ENCODE measurements around the gene NTF4. TPM values are rescaled to one million over a fixed set of nuclear protein-coding genes. Genes with fewer than 3 reads are reported as not detected.
"Not testable (repeated sequence)": the region's sequence is repeated elsewhere in the genome, so short reads cannot be mapped to it uniquely, and the experiment has no call there.

The NTF4 gene
- total RNA-seq, 2 donors from 2014 or later: not detected

DNA sequence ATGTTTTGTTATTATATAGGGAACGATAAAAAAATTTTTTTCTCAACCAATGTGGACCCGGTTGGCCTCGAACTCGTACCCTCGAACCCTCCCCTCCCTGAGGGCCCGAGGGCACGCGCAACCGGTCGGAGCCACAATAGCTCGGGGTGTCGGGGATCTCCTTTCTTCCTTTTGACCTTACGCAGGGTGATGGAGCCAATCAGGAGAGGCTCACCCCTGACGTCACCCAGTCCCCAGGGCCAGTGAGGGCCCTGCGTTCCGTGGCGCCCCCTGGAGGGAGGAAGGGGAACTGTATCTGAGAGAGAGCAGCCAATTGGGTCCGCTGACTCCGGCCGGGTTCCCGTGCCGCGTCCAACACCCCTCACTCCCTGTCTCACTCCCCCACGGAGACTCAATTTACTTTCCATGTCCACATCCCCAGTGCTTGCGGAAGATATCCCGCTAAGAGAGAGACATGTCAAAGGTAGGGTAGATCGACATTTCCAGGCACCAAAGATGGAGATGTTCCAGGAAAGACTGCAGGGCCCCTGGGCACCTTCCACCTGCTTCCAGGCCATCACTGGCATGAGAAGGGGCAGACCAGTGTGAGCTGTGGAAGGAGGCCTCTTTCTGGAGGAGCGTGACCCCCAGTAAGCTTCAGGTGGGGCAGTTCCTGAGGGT lies 32.8 kb downstream of the NTF4 start, which contains the start of gene CGB2:
CGB2 (plus strand) TSS at position 249 of the 660 bp plus-strand sequence; CDS start at position 455, 206 bp downstream.
- H3K4me1 ChIP-seq; H3K9me3 ChIP-seq; H3K4me3 ChIP-seq; H3K27me3 ChIP-seq; H3K36me3 ChIP-seq (replicated peaks in 1 of 2; ENCODE audit: insufficient read depth in 1 of 2, low read depth in 2 of 2); H3K27ac ChIP-seq; intact Hi-C loops (cut with DNase I): not testable (repeated sequence)
- peak in 3 of 4 donors; percentile 50 to 71 (median 66) for DNase-seq
- 10 to 15% methylated on average over 17 to 28 of the region's 28 CpGs for WGBS, 2 donors
- TF ChIP-seq, protein P1, sequence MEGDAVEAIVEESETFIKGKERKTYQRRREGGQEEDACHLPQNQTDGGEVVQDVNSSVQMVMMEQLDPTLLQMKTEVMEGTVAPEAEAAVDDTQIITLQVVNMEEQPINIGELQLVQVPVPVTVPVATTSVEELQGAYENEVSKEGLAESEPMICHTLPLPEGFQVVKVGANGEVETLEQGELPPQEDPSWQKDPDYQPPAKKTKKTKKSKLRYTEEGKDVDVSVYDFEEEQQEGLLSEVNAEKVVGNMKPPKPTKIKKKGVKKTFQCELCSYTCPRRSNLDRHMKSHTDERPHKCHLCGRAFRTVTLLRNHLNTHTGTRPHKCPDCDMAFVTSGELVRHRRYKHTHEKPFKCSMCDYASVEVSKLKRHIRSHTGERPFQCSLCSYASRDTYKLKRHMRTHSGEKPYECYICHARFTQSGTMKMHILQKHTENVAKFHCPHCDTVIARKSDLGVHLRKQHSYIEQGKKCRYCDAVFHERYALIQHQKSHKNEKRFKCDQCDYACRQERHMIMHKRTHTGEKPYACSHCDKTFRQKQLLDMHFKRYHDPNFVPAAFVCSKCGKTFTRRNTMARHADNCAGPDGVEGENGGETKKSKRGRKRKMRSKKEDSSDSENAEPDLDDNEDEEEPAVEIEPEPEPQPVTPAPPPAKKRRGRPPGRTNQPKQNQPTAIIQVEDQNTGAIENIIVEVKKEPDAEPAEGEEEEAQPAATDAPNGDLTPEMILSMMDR (IDR thresholded peaks at IDR 0.05): peak; percentile 12 to 62 (median 31)
- ATAC-seq: peak; percentile 42

DNA sequence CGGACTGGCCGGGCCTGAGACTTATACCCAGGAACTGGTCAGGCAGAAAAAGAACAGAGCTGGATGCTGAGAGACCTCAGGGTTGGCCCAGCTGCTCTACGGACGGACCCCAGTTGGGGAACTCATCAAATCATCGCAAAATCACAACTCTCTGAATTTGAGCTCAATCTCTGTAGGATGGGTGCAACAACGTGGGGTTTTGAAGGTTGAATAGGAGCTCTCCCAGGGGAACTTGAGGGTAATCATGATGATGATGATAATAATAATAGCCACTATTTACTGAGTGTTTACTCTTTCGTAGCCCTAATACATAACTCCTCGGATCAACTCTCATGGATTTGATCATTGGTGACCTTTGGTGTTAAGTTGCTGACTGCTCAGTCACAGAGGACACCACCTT lies 34.3 kb downstream of the NTF4 start:
- WGBS, 2 donors: 79 to 83% methylated on average over 5 to 6 of the region's 8 CpGs
- intact Hi-C loops (cut with DNase I); H3K27ac ChIP-seq; DNase-seq; ATAC-seq; H3K4me3 ChIP-seq; H3K4me1 ChIP-seq; H3K27me3 ChIP-seq; H3K36me3 ChIP-seq (replicated peaks in 1 of 2; ENCODE audit: insufficient read depth in 1 of 2, low read depth in 2 of 2); H3K9me3 ChIP-seq: not testable (repeated sequence)

DNA sequence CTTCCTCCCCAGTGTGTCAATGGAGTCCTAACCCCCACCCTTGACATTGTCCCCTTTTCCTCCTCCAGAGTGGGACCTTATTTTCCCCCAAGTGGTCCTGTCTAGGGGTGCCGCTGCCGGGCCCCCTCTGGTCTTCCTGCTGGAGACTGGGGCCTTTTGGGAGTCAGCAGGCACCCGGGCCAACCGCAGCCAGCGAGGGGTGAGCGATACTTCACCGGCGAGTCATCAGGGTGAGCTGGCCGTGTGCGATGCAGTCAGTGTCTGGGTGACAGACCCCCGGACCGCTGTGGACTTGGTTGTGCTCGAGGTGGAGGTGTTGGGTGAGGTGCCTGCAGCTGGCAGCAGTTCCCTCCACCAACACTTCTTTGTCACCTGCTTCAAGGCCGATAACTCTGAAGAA lies 34.9 kb downstream of the NTF4 start:
- ATAC-seq; H3K4me3 ChIP-seq; H3K27me3 ChIP-seq; H3K4me1 ChIP-seq; H3K36me3 ChIP-seq (replicated peaks in 1 of 2; ENCODE audit: insufficient read depth in 1 of 2, low read depth in 2 of 2); H3K9me3 ChIP-seq; intact Hi-C loops (cut with DNase I); H3K27ac ChIP-seq; DNase-seq: not testable (repeated sequence)
- 79 to 83% methylated on average over 3 to 14 of the region's 14 CpGs for WGBS, 2 donors

DNA sequence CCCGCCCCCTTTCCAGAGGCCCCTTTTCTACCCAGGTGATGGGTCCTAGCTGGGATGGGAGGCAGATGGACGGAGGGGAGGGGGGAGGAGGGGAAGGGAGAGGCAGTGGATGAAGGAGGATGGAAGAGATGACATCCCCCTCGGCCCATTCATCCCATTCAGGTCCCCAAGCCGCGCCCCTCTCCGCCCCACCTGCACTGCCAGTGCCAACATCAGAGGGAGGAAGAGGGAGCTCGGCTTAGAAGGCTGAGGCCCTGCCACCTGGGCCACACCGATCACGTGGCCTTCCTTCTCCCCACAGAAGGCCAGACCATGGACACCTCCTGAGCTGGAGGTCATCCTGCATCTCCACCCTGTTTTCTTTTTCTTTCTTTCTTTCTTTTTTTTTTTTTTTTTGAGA lies 35.9 kb downstream of the NTF4 start:
- 66 to 84% methylated on average over 8 of the region's 9 CpGs for WGBS, 2 donors
- not testable (repeated sequence) for DNase-seq

DNA sequence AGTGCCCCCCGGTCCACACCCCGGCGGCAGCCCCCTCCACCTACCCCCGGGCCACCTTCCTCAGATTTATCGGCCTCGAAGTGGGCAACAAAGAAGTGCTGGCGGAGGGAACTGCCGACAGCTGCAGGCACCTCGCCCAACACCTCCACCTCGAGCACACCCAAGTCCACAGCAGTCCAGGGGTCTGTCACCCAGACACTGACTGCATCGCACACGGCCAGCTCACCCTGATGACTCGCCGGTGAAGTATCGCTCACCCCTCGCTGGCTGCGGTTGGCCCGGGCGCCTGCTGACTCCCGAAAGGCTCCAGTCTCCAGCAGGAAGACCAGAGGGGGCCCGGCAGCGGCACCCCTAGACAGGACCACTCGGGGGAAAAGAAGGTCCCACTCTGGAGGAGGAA lies 39.0 kb downstream of the NTF4 start:
- H3K36me3 ChIP-seq (replicated peaks in 1 of 2; ENCODE audit: insufficient read depth in 1 of 2, low read depth in 2 of 2); H3K9me3 ChIP-seq; intact Hi-C loops (cut with DNase I); H3K4me3 ChIP-seq; H3K27ac ChIP-seq; H3K27me3 ChIP-seq; DNase-seq; H3K4me1 ChIP-seq; ATAC-seq: not testable (repeated sequence)
- WGBS, 2 donors: 48 to 68% methylated on average over 5 to 17 of the region's 23 CpGs

More for the DNA sequence above, 35.9 kb downstream of the NTF4 start:
- H3K27me3 ChIP-seq; H3K4me3 ChIP-seq; H3K9me3 ChIP-seq; intact Hi-C loops (cut with DNase I); ATAC-seq; H3K36me3 ChIP-seq (replicated peaks in 1 of 2; ENCODE audit: insufficient read depth in 1 of 2, low read depth in 2 of 2); H3K27ac ChIP-seq; H3K4me1 ChIP-seq: not testable (repeated sequence)

DNA sequence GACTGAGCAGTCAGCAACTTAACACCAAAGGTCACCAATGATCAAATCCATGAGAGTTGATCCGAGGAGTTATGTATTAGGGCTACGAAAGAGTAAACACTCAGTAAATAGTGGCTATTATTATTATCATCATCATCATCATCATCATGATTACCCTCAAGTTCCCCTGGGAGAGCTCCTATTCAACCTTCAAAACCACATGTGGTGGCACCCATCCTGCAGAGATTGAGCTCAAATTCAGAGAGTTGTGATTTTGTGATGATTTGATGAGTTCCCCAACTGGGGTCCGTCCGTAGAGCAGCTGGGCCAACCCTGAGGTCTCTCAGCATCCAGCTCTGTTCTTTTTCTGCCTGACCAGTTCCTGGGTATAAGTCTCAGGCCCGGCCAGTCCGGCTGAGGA lies 39.5 kb downstream of the NTF4 start:
- 60 to 79% methylated on average over 2 to 4 of the region's 6 CpGs for WGBS, 2 donors
- H3K27ac ChIP-seq; H3K27me3 ChIP-seq; H3K4me1 ChIP-seq; H3K36me3 ChIP-seq (replicated peaks in 1 of 2; ENCODE audit: insufficient read depth in 1 of 2, low read depth in 2 of 2); intact Hi-C loops (cut with DNase I); H3K9me3 ChIP-seq; H3K4me3 ChIP-seq; DNase-seq; ATAC-seq: not testable (repeated sequence)

DNA sequence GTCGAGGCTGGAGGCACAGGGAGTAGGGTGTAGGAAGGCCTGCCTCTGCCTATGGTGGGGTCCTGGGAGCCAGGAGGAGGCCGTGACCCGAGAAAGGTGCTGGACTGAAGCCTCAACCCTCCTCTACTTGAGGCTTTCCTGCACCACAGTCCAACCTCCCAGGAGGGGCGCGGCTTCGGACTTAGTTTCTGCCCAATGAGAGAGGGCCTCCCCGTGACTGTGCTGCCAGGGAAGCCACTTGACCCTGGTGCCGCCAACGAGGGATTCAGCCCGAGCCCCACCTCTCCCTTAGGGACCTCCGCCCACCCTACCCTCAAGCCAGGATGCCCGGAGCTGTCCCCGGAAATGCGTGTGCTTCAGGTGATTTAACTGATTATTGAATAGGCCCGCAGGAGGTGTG lies 40.4 kb downstream of the NTF4 start, which contains the start of gene CGB3:
CGB3 (minus strand) TSS at position 101 of the 400 bp plus-strand sequence. CDS start 362 bp downstream, outside the sequence.
- ATAC-seq; H3K9me3 ChIP-seq; intact Hi-C loops (cut with DNase I); DNase-seq; H3K36me3 ChIP-seq (replicated peaks in 1 of 2; ENCODE audit: insufficient read depth in 1 of 2, low read depth in 2 of 2); H3K27ac ChIP-seq; H3K27me3 ChIP-seq; H3K4me3 ChIP-seq: not testable (repeated sequence)
- peaks cover 12% of the 10 kb centered on the region for H3K4me1 ChIP-seq
- WGBS, 2 donors: 57 to 59% methylated on average over 2 to 13 of the region's 15 CpGs

DNA sequence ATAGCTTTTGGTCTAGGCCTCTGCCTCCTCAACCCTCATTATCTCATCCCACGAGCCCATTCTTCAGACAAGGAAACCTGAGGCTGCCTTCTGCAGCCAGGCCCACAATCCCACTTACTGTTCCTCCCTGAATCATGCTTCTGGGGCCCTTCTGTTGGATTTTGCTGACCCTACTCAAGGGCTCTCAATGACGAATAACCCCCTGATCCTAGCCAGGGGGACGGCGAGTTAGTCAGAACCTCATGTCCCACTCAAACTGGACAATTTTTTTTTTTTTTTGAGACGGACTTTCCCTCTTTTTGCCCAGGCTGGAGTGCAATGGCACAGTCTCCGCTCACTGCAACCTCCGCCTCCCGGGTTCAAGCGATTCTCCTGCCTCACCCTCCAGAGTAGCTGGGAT lies 42.5 kb downstream of the NTF4 start:
- no peaks in the 10 kb centered on the region for H3K36me3 ChIP-seq (replicated peaks in 1 of 2; ENCODE audit: insufficient read depth in 1 of 2, low read depth in 2 of 2)
- no peak overlapping the region for H3K27ac ChIP-seq
- DNase-seq (no peak), ATAC-seq (no peak)
- TF ChIP-seq, protein P1 (IDR thresholded peaks at IDR 0.05): no peak
- no peak for TF ChIP-seq POLR2A (IDR thresholded peaks at IDR 0.05)
- no peak overlapping the region for H3K4me3 ChIP-seq
- H3K4me1 ChIP-seq: peaks cover 32% of the 10 kb centered on the region
- intact Hi-C loops (cut with DNase I): no loop called here
- no peaks in the 10 kb centered on the region for H3K27me3 ChIP-seq
- WGBS, 2 donors: 87 to 89% methylated on average over 9 of the region's 9 CpGs
- no peaks in the 10 kb centered on the region for H3K9me3 ChIP-seq

All from body of pancreas (tissue), 4 donors.